DOHH2 (cell line): ENCODE data around the gene TTLL9.

Source experiments
- H3F3A ChIP-seq: fragments of 200-600 bp; sonication (generic), shearing (Covaris generic); 2 replicates; pipeline ENCODE4 v1.6.0; 2016; ENCODE audit warnings: antibody characterized with exemption, mild to moderate bottlenecking; ENCODE audit not compliant: control insufficient read depth, insufficient read depth
- H3K27ac ChIP-seq: fragments of 200-600 bp; sonication (generic); 2 replicates; pipeline ENCODE4 v1.5.1; 2014; ENCODE audit warnings: low read depth, mild to moderate bottlenecking, low read length, moderate library complexity
- H3K27me3 ChIP-seq: fragments of 200-600 bp; sonication (generic); 2 replicates; pipeline ENCODE4 v1.6.1; 2014; ENCODE audit warnings: mild to moderate bottlenecking, low read length, mixed read lengths; ENCODE audit not compliant: control insufficient read depth
- H3K36me3 ChIP-seq: fragments of 200-600 bp; sonication (generic); 2 replicates; pipeline ENCODE4 v1.6.1; 2014; ENCODE audit warnings: mild to moderate bottlenecking, low read length, moderate library complexity, mixed read lengths; ENCODE audit not compliant: control insufficient read depth
- H3K4me1 ChIP-seq: fragments of 200-600 bp; sonication (generic); 2 replicates; pipeline ENCODE4 v1.6.1; 2014; ENCODE audit warnings: mild to moderate bottlenecking, low read length, mixed read lengths; ENCODE audit not compliant: control insufficient read depth
- H3K4me2 ChIP-seq: fragments of 200-600 bp; sonication (generic); 2 replicates; pipeline ENCODE4 v1.6.0; 2014; ENCODE audit warnings: mild to moderate bottlenecking, low read length, moderate library complexity
- H3K4me3 ChIP-seq: fragments of 200-600 bp; sonication (generic); 2 replicates; pipeline ENCODE4 v1.5.1; 2014; ENCODE audit warnings: mild to moderate bottlenecking, low read length, mixed read lengths
- H3K79me2 ChIP-seq: fragments of 200-600 bp; sonication (generic); 2 replicates; pipeline ENCODE4 v1.6.1; 2014; ENCODE audit warnings: mild to moderate bottlenecking, low read length, mixed read lengths; ENCODE audit not compliant: control insufficient read depth
- H3K9me2 ChIP-seq: fragments of 200-600 bp; sonication (generic); replicated peaks from 2 replicates; pipeline ENCODE4 v1.6.1; 2014; ENCODE audit warnings: mild to moderate bottlenecking, low read length, mixed read lengths; ENCODE audit not compliant: control insufficient read depth
- H3K9me3 ChIP-seq: fragments of 200-600 bp; sonication (generic); 2 replicates; pipeline ENCODE4 v1.6.1; 2014; ENCODE audit warnings: antibody characterized with exemption, low read length, mixed read lengths; ENCODE audit not compliant: control insufficient read depth, insufficient read depth
- H4K20me1 ChIP-seq: fragments of 200-600 bp; sonication (generic); 2 replicates; pipeline ENCODE4 v1.6.0; 2014; ENCODE audit warnings: low read depth, mild to moderate bottlenecking, antibody characterized with exemption, low read length, moderate library complexity; ENCODE audit not compliant: control insufficient read depth, insufficient read depth
- CTCF ChIP-seq: fragments of 200-600 bp; sonication (generic); IDR thresholded peaks from one replicate; pipeline ENCODE4 v1.5.1; 2014; ENCODE audit warnings: antibody characterized with exemption, mild to moderate bottlenecking, low read depth, low read length; ENCODE audit not compliant: poor library complexity, severe bottlenecking
- EZH2phosphoT487 ChIP-seq: fragments of 200-600 bp; sonication (generic); IDR thresholded peaks from 2 replicates; pipeline ENCODE4 v1.6.1; 2017; ENCODE audit warnings: borderline replicate concordance, mild to moderate bottlenecking, antibody characterized with exemption, low read length, moderate library complexity, mixed read lengths

The TTLL9 gene

GRCh38 chr20:31909253-31910070, 39.0 kb downstream of the TTLL9 start:
- TF ChIP-seq CTCF, result no peak
- no peak overlapping the region for H3K4me2 ChIP-seq
- no peaks in the 10 kb centered on the region for H4K20me1 ChIP-seq
- no peaks in the 10 kb centered on the region for H3K79me2 ChIP-seq
- H3K27ac ChIP-seq, result no peak overlapping the region
- H3K9me2 ChIP-seq, result no peaks in the 10 kb centered on the region
- H3K36me3 ChIP-seq, result no peaks in the 10 kb centered on the region
- H3K9me3 ChIP-seq, result no peaks in the 10 kb centered on the region
- H3F3A ChIP-seq, result no peaks in the 10 kb centered on the region
- no peak overlapping the region for H3K4me3 ChIP-seq
- H3K27me3 ChIP-seq, result no peaks in the 10 kb centered on the region
- H3K4me1 ChIP-seq, result no peaks in the 10 kb centered on the region

DNA sequence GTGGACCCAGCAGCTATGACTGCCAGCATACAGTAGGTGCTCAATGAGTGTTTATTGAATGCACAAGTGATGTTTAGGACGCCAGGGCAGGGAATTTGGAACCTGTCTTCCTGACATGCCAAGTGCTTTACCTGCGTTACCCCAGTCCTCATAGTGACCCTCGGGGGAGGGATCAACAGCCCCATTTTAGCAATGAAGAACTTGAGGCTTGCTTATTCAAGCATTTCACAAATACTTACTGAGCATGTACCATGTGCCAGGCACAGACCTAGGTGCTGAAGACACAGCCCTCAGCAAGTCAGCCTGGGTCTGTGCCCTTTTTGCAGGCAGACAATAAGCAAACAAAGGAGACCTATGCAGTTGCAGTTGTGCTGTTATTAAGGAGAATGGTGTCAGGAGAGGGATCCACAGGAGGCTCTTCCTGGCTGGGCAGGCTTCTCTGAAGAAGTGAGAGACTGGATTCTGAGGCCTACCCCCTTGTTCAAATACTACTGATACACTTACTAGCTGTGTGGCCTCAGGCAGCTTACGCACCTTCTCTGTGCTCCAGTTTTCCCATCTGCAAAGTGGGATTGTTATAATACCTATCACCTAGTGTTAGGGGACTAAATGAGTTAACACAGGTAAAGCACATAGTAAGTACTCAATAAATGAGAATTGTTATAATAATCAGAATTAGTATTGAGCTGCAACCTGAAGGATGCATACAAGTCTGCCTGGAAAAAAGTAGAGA, 39.8 kb downstream of the TTLL9 start:
- no peak overlapping the region for H3K4me3 ChIP-seq
- H3F3A ChIP-seq, result no peaks in the 10 kb centered on the region
- H3K4me2 ChIP-seq, result no peak overlapping the region
- no peak overlapping the region for H3K27ac ChIP-seq
- no peaks in the 10 kb centered on the region for H3K79me2 ChIP-seq
- H4K20me1 ChIP-seq, result no peaks in the 10 kb centered on the region
- no peaks in the 10 kb centered on the region for H3K9me3 ChIP-seq
- no peaks in the 10 kb centered on the region for H3K4me1 ChIP-seq
- TF ChIP-seq EZH2phosphoT487 (no peak), CTCF (no peak)
- no peaks in the 10 kb centered on the region for H3K9me2 ChIP-seq
- H3K27me3 ChIP-seq, result no peaks in the 10 kb centered on the region
- no peaks in the 10 kb centered on the region for H3K36me3 ChIP-seq

GRCh38 chr20:31913431-31914157, 43.2 kb downstream of the TTLL9 start:
- Histone ChIP-seq H4K20me1 (no peaks in the 10 kb centered on the region), H3K4me3 (no peak overlapping the region), H3K36me3 (no peaks in the 10 kb centered on the region), H3K27ac (no peak overlapping the region), H3K9me2 (no peaks in the 10 kb centered on the region), H3K4me1 (no peaks in the 10 kb centered on the region), H3K79me2 (no peaks in the 10 kb centered on the region), H3K27me3 (peaks cover 7% of the 10 kb centered on the region; the same call in 1 of the 2 replicates), H3F3A (no peaks in the 10 kb centered on the region), H3K4me2 (no peak overlapping the region), H3K9me3 (no peaks in the 10 kb centered on the region)
- no peak for TF ChIP-seq CTCF
- TF ChIP-seq EZH2phosphoT487, result no peak
